AG10803 (cell line): ENCODE measurements around the gene ERP29.
"Not testable (repeated sequence)": the region's sequence is repeated elsewhere in the genome, so short reads cannot be mapped to it uniquely, and the experiment has no call there.

Experiments
- DNase-seq: peaks from one replicate; pipeline ENCODE4 v3.0.0; 2010; ENCODE audit warnings: low read depth
- H3K4me3 ChIP-seq: 2 replicates; pipeline ENCODE4 v1.5.1; 2011; ENCODE audit warnings: mild to moderate bottlenecking, low read length, control low read depth
- CTCF ChIP-seq: conservative IDR thresholded peaks from 2 replicates; pipeline ENCODE4 v1.5.1; 2011; ENCODE audit warnings: mild to moderate bottlenecking, low read length, control low read depth, inconsistent platforms

ERP29 gene

GRCh38 chr12:111995782-111996480 lies 17.3 kb upstream of the ERP29 start:
- H3K4me3 ChIP-seq = no peak overlapping the region
- TF ChIP-seq CTCF = no peak
- DNase-seq = no peak

- no peak for TF ChIP-seq CTCF
- no peak overlapping the region for H3K4me3 ChIP-seq
- DNase-seq = no peak
These were observed 15.9 kb upstream of the ERP29 start for GRCh38 chr12:111997300-111997699.

GRCh38 chr12:111998015-111998414 lies 15.2 kb upstream of the ERP29 start:
- no peak for TF ChIP-seq CTCF
- H3K4me3 ChIP-seq = no peak overlapping the region
- no peak for DNase-seq

- not testable (repeated sequence) for DNase-seq, H3K4me3 ChIP-seq
These were observed 14.1 kb upstream of the ERP29 start for GRCh38 chr12:111999129-111999528.

- no peak for TF ChIP-seq CTCF
- DNase-seq = no peak
- H3K4me3 ChIP-seq = no peak overlapping the region
These were observed 12.4 kb upstream of the ERP29 start for GRCh38 chr12:112000820-112001219.

- no peak overlapping the region for H3K4me3 ChIP-seq
- no peak for DNase-seq
- TF ChIP-seq CTCF = no peak
These were observed 11.7 kb upstream of the ERP29 start for GRCh38 chr12:112001576-112001975.

- DNase-seq = no peak
- no peak for TF ChIP-seq CTCF
- H3K4me3 ChIP-seq = no peak overlapping the region
These were observed 9.2 kb upstream of the ERP29 start for GRCh38 chr12:112004041-112004440.
